ENCODE results near the gene ERH. TPM values are rescaled to one million over a fixed set of nuclear protein-coding genes. Genes with fewer than 3 reads are reported as not detected.

The ERH gene
- total and polyA plus RNA-seq, 2 donors (not counting 1 experiment from before 2014, with no cell fraction given) = 29.3 to 169 TPM

GRCh38 chr14:69439521-69440270, 41.6 kb upstream of the ERH start:
- Histone ChIP-seq H3K79me2 (ENCODE audit: control insufficient read depth, insufficient read depth, low read length) (peaks cover 25% of the 10 kb centered on the region), H3K9me3 (ENCODE audit: control extremely low read depth in 1 of 3, control insufficient read depth in 2 of 3, insufficient read depth in 1 of 3, low read length in 2 of 3) (no peaks in the 10 kb centered on the region), H3K27me3 (replicated peaks in 1 of 4; ENCODE audit: control extremely low read depth in 1 of 4, control insufficient read depth in 3 of 4, insufficient read depth in 4 of 4, low read length in 3 of 4) (no peaks in the 10 kb centered on the region), H3K36me3 (replicated peaks in 1 of 2; ENCODE audit: control extremely low read depth in 1 of 2, control insufficient read depth in 1 of 2, extremely low read depth in 1 of 2, insufficient read depth in 2 of 2, low read length in 1 of 2) (peaks cover 5 to 26% of the 10 kb centered on the region in 2 experiments), H4K20me1 (ENCODE audit: control insufficient read depth, insufficient read depth, low read length, poor library complexity, severe bottlenecking) (peaks cover 5% of the 10 kb centered on the region), H2AFZ (ENCODE audit: insufficient read depth, low read depth, low read length, poor library complexity, severe bottlenecking) (no peak overlapping the region), H3K4me1 (ENCODE audit: control insufficient read depth in 2 of 2, insufficient read depth in 2 of 2, low read length in 2 of 2) (peaks cover 0 to 7% of the 10 kb centered on the region in 2 donors), H3K27ac (ENCODE audit: low read length in 2 of 2) (no peak overlapping the region), H3K4me2 (replicated peaks; ENCODE audit: low read depth, low read length, poor library complexity, severe bottlenecking) (no peak overlapping the region), H3K9ac (ENCODE audit: low read length) (no peak overlapping the region), H3K4me3 (ENCODE audit: control extremely low read depth in 1 of 5, extremely low read depth in 1 of 5, insufficient read depth in 1 of 5, low read depth in 2 of 5, low read length in 4 of 5) (no peak overlapping the region)
- H3K9me3 Mint-ChIP-seq (ENCODE audit: insufficient read depth) = no peaks in the 10 kb centered on the region
- intact Hi-C loops (cut with micrococcal nuclease) = no loop called here
- peaks cover 26% of the 10 kb centered on the region for H3K4me1 Mint-ChIP-seq
- WGBS (ENCODE audit: insufficient coverage) = 97% methylated on average over 7 of the region's 12 CpGs
- no peaks in the 10 kb centered on the region for H3K27me3 Mint-ChIP-seq
- ChIA-PET CTCF (no interaction called here), POLR2A (no interaction called here)
- no peak overlapping the region for H3K4me3 Mint-ChIP-seq
- DNase-seq = no peak
- TF ChIP-seq EZH2 (IDR thresholded peaks at IDR 0.05; ENCODE audit: borderline replicate concordance, insufficient read depth, low read depth, low read length, poor library complexity, severe bottlenecking) (no peak), CTCF (IDR thresholded peaks at IDR 0.05) (no peak)
- no peak overlapping the region for H3K27ac Mint-ChIP-seq
- ATAC-seq (ENCODE audit: low read depth) = no peak

- H3K27me3 Mint-ChIP-seq = no peaks in the 10 kb centered on the region
- Histone ChIP-seq H3K4me1 (ENCODE audit: control insufficient read depth in 2 of 2, insufficient read depth in 2 of 2, low read length in 2 of 2) (peaks cover 13 to 18% of the 10 kb centered on the region in 2 donors), H4K20me1 (ENCODE audit: control insufficient read depth, insufficient read depth, low read length, poor library complexity, severe bottlenecking) (no peaks in the 10 kb centered on the region), H3K27ac (ENCODE audit: low read length in 2 of 2) (no peak overlapping the region), H2AFZ (ENCODE audit: insufficient read depth, low read depth, low read length, poor library complexity, severe bottlenecking) (no peak overlapping the region), H3K27me3 (replicated peaks in 1 of 4; ENCODE audit: control extremely low read depth in 1 of 4, control insufficient read depth in 3 of 4, insufficient read depth in 4 of 4, low read length in 3 of 4) (no peaks in the 10 kb centered on the region), H3K9me3 (ENCODE audit: control extremely low read depth in 1 of 3, control insufficient read depth in 2 of 3, insufficient read depth in 1 of 3, low read length in 2 of 3) (peaks cover 0 to 3% (median 2%) of the 10 kb centered on the region in 3 donors), H3K4me3 (ENCODE audit: control extremely low read depth in 1 of 5, extremely low read depth in 1 of 5, insufficient read depth in 1 of 5, low read depth in 2 of 5, low read length in 4 of 5) (no peak overlapping the region), H3K9ac (ENCODE audit: low read length) (no peak overlapping the region), H3K79me2 (ENCODE audit: control insufficient read depth, insufficient read depth, low read length) (peaks cover 49% of the 10 kb centered on the region), H3K36me3 (replicated peaks in 1 of 2; ENCODE audit: control extremely low read depth in 1 of 2, control insufficient read depth in 1 of 2, extremely low read depth in 1 of 2, insufficient read depth in 2 of 2, low read length in 1 of 2) (peaks cover 0 to 6% of the 10 kb centered on the region in 2 experiments), H3K4me2 (replicated peaks; ENCODE audit: low read depth, low read length, poor library complexity, severe bottlenecking) (no peak overlapping the region)
- peaks cover 5% of the 10 kb centered on the region for H3K9me3 Mint-ChIP-seq (ENCODE audit: insufficient read depth)
- WGBS (ENCODE audit: insufficient coverage) = no CpG with 5 or more reads among the region's 2 CpGs
- intact Hi-C loops (cut with micrococcal nuclease) = no loop called here
- ChIA-PET POLR2A (no interaction called here), CTCF (no interaction called here)
- DNase-seq (no peak), ATAC-seq (ENCODE audit: low read depth) (no peak)
- no peak overlapping the region for H3K4me3 Mint-ChIP-seq
- no peak overlapping the region for H3K27ac Mint-ChIP-seq
- H3K4me1 Mint-ChIP-seq = peaks cover 52% of the 10 kb centered on the region
- TF ChIP-seq CTCF (IDR thresholded peaks at IDR 0.05) = no peak
- TF ChIP-seq EZH2 (IDR thresholded peaks at IDR 0.05; ENCODE audit: borderline replicate concordance, insufficient read depth, low read depth, low read length, poor library complexity, severe bottlenecking) = no peak
Measured at GRCh38 chr14:69432364-69432763, 34.3 kb upstream of the ERH start.
